ENCODE measurements around the gene COG2. TPM values are rescaled to one million over a fixed set of nuclear protein-coding genes. Genes with fewer than 3 reads are reported as not detected.

Gene COG2
- total and polyA plus RNA-seq, 2 of the 13 experiments (the other 11 are each of a cell fraction or from before 2014, with no cell fraction given), result 16.8 to 36.3 TPM

GRCh38 chr1:230639714-230640209, 2.5 kb upstream of the COG2 start (continued):
- TF ChIP-seq HIC2 (CRISPR knock-in tag; IDR thresholded peaks at IDR 0.05; ENCODE audit: low read depth) (peak; percentile 93), SNAPC5 (CRISPR knock-in tag; IDR thresholded peaks at IDR 0.05; ENCODE audit: borderline replicate concordance) (no peak), NFYC (CRISPR knock-in tag; IDR thresholded peaks at IDR 0.05) (peak; percentile 66), BCLAF1 (IDR thresholded peaks at IDR 0.05) (no peak), ZNF790 (CRISPR knock-in tag; IDR thresholded peaks at IDR 0.05; ENCODE audit: borderline replicate concordance) (no peak), MLXIP (CRISPR knock-in tag; IDR thresholded peaks at IDR 0.05; ENCODE audit: borderline replicate concordance) (no peak), ADNP (CRISPR knock-in tag; IDR thresholded peaks at IDR 0.05) (peak; percentile 29; the same call in 1 of the 2 replicates), ASH2L (IDR thresholded peaks at IDR 0.05; ENCODE audit: insufficient read length, low read depth, low read length) (peak; percentile 75), REL (CRISPR knock-in tag; conservative IDR thresholded peaks at IDR 0.05) (no peak), ZNF772 (CRISPR knock-in tag; IDR thresholded peaks at IDR 0.05) (peak; percentile 65; the same call in 1 of the 2 replicates), YEATS2 (CRISPR knock-in tag; IDR thresholded peaks at IDR 0.05; ENCODE audit: borderline replicate concordance) (no peak; the same call in 1 of the 2 replicates), RXRA (CRISPR knock-in tag; IDR thresholded peaks at IDR 0.05) (peak; percentile 93), CBX5 (CRISPR knock-in tag; IDR thresholded peaks at IDR 0.05; ENCODE audit: borderline replicate concordance) (peak; percentile 89; the same call in 1 of the 2 replicates), ZNF281 (CRISPR knock-in tag; IDR thresholded peaks at IDR 0.05; ENCODE audit: borderline replicate concordance) (peak; percentile 73; the same call in 1 of the 2 replicates), NFE2L1 (CRISPR knock-in tag; IDR thresholded peaks at IDR 0.05; ENCODE audit: borderline replicate concordance) (no peak), PHF21A (CRISPR knock-in tag; IDR thresholded peaks at IDR 0.05) (peak; percentile 93), ZBTB43 (CRISPR knock-in tag; conservative IDR thresholded peaks at IDR 0.05) (no peak)
